Measurements from ENCODE around the gene EDARADD.
"Not testable (repeated sequence)": the region's sequence is repeated elsewhere in the genome, so short reads cannot be mapped to it uniquely, and the experiment has no call there.

GRCh38 chr1:236352747-236353146 lies 41.3 kb upstream of the EDARADD start:
- TF ChIP-seq POLR2A (IDR thresholded peaks at IDR 0.05; ENCODE audit: low read depth, low read length); POLR2AphosphoS5 (IDR thresholded peaks at IDR 0.05; ENCODE audit: low read depth, low read length); TAF1 (IDR thresholded peaks at IDR 0.05; ENCODE audit: borderline replicate concordance, low read depth, low read length): not testable (repeated sequence)

Measured in GM12892 (cell line).